ENCODE results near the gene PSTK. TPM values are rescaled to one million over a fixed set of nuclear protein-coding genes. Genes with fewer than 3 reads are reported as not detected.
A peak's percentile ranks its signal among the peaks of the same experiment; 100 is the strongest.

PSTK gene, protein sequence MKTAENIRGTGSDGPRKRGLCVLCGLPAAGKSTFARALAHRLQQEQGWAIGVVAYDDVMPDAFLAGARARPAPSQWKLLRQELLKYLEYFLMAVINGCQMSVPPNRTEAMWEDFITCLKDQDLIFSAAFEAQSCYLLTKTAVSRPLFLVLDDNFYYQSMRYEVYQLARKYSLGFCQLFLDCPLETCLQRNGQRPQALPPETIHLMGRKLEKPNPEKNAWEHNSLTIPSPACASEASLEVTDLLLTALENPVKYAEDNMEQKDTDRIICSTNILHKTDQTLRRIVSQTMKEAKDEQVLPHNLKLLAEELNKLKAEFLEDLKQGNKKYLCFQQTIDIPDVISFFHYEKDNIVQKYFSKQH
- total RNA-seq, result 1 to 10 TPM; 3.6 to 6.4 (median 3.7) TPM

DNA sequence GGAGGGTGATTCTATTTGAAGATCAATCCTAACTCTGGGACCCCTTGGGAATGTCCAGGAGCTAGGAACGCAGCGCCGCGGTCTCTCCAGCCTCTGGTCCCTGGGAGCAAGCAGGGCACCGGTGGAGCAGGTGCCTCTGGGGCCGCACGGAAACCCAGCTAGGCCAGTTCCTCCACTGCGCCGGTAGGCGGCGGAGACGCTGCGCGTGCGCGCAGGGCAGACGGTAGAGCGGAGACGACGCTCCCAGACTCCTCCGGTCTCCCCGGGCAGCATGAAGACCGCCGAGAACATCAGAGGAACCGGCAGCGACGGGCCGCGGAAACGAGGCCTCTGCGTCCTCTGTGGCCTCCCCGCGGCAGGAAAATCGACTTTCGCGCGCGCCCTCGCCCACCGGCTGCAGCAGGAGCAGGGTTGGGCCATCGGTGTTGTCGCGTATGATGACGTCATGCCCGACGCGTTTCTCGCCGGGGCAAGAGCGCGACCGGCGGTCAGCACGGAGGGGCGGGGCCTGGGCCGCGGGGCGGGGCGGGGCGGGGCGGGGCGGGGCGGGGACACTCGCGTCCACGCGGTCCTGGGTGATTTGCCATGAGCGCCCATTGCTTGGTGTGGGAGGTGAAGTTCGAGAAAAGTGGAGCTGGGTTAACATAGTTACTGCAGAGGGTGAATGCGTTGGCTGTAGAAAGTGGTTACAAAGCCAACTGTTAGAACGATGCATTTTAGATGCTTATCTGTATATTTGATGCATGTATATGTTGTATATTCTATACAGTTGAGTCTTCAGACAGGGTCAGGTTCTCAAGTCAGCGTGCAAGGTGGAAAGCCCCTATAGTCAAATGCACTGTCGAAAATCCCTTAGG is at the start of gene PSTK:
Gene PSTK, plus strand, starts transcription at position 193 of the 857 bp plus-strand sequence. Its CDS starts 79 bp downstream, at position 272.
- Histone ChIP-seq H3K27ac (peak within 1 kb of the TSS; percentile 96), H3K27me3 (no peaks in the 10 kb centered on the region), H3K4me1 (no peaks in the 10 kb centered on the region), H3K36me3 (no peaks in the 10 kb centered on the region), H3K4me3 (peak within 1 kb of the TSS; percentile 78 to 89 (median 83)), H3K9me3 (no peaks in the 10 kb centered on the region)
- intact Hi-C loops (cut with DNase I; ENCODE audit: low total_unique reads), result no loop called here
- peak; percentile 82 to 89 for DNase-seq (ENCODE audit: low spot score in 2 of 2)
- peak; percentile 81 to 92 (median 85) for TF ChIP-seq POLR2AphosphoS5 (IDR thresholded peaks at IDR 0.05)
- TF ChIP-seq POLR2A (IDR thresholded peaks at IDR 0.05), result no peak
- TF ChIP-seq, protein P1, sequence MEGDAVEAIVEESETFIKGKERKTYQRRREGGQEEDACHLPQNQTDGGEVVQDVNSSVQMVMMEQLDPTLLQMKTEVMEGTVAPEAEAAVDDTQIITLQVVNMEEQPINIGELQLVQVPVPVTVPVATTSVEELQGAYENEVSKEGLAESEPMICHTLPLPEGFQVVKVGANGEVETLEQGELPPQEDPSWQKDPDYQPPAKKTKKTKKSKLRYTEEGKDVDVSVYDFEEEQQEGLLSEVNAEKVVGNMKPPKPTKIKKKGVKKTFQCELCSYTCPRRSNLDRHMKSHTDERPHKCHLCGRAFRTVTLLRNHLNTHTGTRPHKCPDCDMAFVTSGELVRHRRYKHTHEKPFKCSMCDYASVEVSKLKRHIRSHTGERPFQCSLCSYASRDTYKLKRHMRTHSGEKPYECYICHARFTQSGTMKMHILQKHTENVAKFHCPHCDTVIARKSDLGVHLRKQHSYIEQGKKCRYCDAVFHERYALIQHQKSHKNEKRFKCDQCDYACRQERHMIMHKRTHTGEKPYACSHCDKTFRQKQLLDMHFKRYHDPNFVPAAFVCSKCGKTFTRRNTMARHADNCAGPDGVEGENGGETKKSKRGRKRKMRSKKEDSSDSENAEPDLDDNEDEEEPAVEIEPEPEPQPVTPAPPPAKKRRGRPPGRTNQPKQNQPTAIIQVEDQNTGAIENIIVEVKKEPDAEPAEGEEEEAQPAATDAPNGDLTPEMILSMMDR (IDR thresholded peaks at IDR 0.05), result peak; percentile 94 to 98 (median 97)

DNA sequence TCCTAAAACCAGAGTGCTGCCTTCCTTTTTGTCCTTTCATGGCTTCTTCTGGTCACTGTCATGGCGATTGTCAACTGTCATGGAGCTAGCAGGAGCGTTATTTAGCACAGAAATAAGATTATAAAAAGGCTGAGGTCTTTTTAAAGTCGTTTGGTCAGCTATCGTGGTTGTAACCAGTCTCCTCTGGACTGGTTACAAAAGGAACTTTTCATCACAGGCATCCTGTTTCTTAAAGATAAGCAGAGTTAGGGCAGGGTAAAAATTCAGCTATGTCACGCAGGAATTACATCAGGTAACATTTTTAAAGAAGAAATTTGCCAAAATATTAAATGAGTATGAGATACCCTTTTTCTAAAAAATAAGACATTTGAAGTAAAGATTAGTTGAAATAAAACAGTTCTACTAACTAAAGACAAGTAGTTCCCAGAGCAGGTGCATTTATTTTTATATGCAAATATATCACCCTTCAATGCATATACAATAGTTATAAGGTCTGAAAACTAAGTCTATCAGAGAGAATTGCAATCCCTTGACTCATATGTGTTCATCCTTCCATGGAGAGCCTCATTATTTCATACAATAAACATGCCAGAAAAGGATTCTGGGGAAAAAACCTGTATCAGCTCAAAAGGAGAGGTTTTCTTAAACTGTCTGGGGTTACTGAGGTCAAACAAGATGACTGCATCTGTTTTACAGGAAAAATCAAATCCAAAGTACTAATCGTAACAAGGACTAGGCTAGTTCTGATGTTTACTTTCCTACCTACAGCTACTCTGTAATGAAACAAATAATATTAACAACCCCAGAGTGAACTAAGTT is 48.9 kb upstream of the PSTK start:
- Histone ChIP-seq H3K4me3 (no peak overlapping the region), H3K4me1 (no peaks in the 10 kb centered on the region), H3K36me3 (no peaks in the 10 kb centered on the region), H3K27me3 (no peaks in the 10 kb centered on the region), H3K9me3 (no peaks in the 10 kb centered on the region), H3K27ac (no peak overlapping the region)
- intact Hi-C loops (cut with DNase I; ENCODE audit: low total_unique reads), result no loop called here
- DNase-seq (ENCODE audit: low spot score in 2 of 2), result no peak
- TF ChIP-seq, protein P1 (IDR thresholded peaks at IDR 0.05), result no peak
- TF ChIP-seq POLR2A (IDR thresholded peaks at IDR 0.05) (no peak), POLR2AphosphoS5 (IDR thresholded peaks at IDR 0.05) (no peak)

DNA sequence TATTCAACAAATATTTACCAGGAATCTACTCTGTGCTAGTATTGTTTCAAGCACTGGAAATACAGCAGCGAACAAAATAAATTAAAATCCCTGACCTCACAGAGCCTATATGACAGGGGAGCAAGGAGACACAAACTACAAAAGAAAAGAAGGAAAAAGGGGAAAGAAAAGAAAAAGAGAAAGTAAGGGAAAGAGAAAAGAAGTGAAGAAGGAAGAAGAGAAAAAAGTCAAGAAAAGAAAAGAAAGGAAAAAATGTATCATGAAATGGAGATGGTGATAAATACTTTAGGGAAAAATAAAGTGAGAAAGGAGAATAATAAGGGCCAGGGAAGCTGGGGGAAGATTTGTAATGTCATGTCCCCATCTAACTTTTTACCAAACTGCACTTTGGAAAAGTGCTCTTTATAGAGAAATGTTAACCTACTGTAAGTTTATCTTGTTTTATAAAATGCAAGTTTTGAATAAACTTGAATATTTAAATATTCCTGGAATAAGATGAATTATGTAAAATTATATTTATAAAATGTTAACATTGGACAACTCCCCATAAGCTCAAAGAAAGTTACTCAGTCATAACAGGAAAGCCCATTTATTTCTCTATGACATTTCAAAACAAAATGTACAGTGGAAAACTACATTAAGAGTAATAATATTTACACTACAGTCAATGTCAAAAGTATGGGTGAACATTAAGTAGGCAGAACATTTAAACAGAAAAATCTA is 40.9 kb upstream of the PSTK start:
- TF ChIP-seq POLR2AphosphoS5 (IDR thresholded peaks at IDR 0.05) (no peak), POLR2A (IDR thresholded peaks at IDR 0.05) (no peak)
- TF ChIP-seq, protein P1 (IDR thresholded peaks at IDR 0.05), result no peak
- Histone ChIP-seq H3K4me1 (no peaks in the 10 kb centered on the region), H3K27me3 (no peaks in the 10 kb centered on the region), H3K27ac (no peak overlapping the region), H3K36me3 (peaks cover 9% of the 10 kb centered on the region), H3K9me3 (no peaks in the 10 kb centered on the region), H3K4me3 (no peak overlapping the region)
- intact Hi-C loops (cut with DNase I; ENCODE audit: low total_unique reads), result no loop called here
- DNase-seq (ENCODE audit: low spot score in 2 of 2), result no peak

DNA sequence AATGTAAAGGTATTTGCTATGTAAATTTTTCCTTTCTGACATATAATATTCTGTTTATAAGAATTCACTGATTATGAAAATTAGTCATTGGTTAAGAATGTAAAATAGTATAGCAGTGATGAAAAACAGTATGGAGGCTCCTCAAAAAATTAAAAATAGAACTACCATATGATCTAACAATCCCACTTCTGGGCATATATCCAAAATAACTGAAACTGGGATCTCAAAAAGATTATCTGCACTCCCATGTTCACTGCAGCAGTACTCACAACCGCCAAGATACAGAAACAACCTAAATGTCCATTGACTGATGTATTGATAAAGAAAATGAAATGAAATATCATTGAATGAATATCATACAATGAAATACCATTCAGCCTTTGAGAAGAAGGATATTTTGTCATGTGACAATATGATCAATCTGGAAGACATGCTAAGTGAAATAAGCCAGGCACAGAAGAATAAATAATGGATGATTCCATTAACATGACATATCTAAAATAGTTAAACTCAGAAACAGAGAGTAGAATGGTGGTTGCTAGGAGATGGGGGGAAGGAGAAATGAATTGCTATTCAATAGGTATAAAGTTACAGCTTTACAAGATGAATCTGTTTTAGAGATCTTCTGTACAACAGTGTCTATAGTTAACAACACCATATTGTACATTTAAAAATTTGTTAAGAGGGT is 40.2 kb upstream of the PSTK start:
- H3K4me1 ChIP-seq, result no peaks in the 10 kb centered on the region
- H3K36me3 ChIP-seq, result peaks cover 9% of the 10 kb centered on the region
- intact Hi-C loops (cut with DNase I; ENCODE audit: low total_unique reads), result no loop called here
- no peaks in the 10 kb centered on the region for H3K27me3 ChIP-seq
- H3K27ac ChIP-seq, result no peak overlapping the region
- H3K4me3 ChIP-seq, result no peak overlapping the region
- no peaks in the 10 kb centered on the region for H3K9me3 ChIP-seq
- TF ChIP-seq, protein P1 (IDR thresholded peaks at IDR 0.05), result no peak
- TF ChIP-seq POLR2A (IDR thresholded peaks at IDR 0.05), result no peak
- TF ChIP-seq POLR2AphosphoS5 (IDR thresholded peaks at IDR 0.05), result no peak
- DNase-seq (ENCODE audit: low spot score in 2 of 2), result no peak
